Neuronal stem cell (in vitro differentiated cells): Measurements from ENCODE around the gene PRR35.

Experiments
- DNase-seq: peaks from one replicate; pipeline ENCODE4 v3.0.0-alpha.2; 2013; ENCODE audit warnings: low spot score
- H2AFZ ChIP-seq: one replicate; pipeline ENCODE4 v1.6.1; 2013; ENCODE audit warnings: mild to moderate bottlenecking, low read length, inconsistent platforms
- H2AK5ac ChIP-seq: 2 replicates; pipeline ENCODE4 v1.6.1; 2013; ENCODE audit warnings: low read depth, mild to moderate bottlenecking, inconsistent platforms, low read length, moderate library complexity, mixed read lengths
- H2BK120ac ChIP-seq: 2 replicates; pipeline ENCODE4 v1.6.1; 2013; ENCODE audit warnings: low read depth, mild to moderate bottlenecking, inconsistent platforms, low read length, moderate library complexity, mixed read lengths
- H2BK12ac ChIP-seq: one replicate; pipeline ENCODE4 v1.6.1; 2013; ENCODE audit warnings: low read length, inconsistent platforms
- H2BK15ac ChIP-seq: 2 replicates; pipeline ENCODE4 v1.6.1; 2013; ENCODE audit warnings: mild to moderate bottlenecking, low read length, inconsistent platforms, mixed read lengths
- H2BK5ac ChIP-seq: one replicate; pipeline ENCODE4 v1.6.1; 2013; ENCODE audit warnings: inconsistent platforms, mild to moderate bottlenecking, low read length, moderate library complexity
- H3K14ac ChIP-seq: one replicate; pipeline ENCODE4 v1.6.1; 2013; ENCODE audit warnings: low read length, inconsistent platforms
- H3K18ac ChIP-seq: 2 replicates; pipeline ENCODE4 v1.6.1; 2013; ENCODE audit warnings: low read length, inconsistent platforms
- H3K23ac ChIP-seq: 2 replicates; pipeline ENCODE4 v1.6.1; 2013; ENCODE audit warnings: low read depth, mild to moderate bottlenecking, mixed read lengths, low read length, inconsistent platforms; ENCODE audit not compliant: poor library complexity
- H3K27ac ChIP-seq: replicated peaks from 3 replicates; pipeline ENCODE4 v1.5.1; 2013; ENCODE audit warnings: low read length, inconsistent platforms
- H3K27me3 ChIP-seq, 3 experiments: 2 replicates each; pipeline ENCODE4 v1.6.1; 2013; ENCODE audit warnings: low read length in 3 of 3, mild to moderate bottlenecking in 2 of 3, inconsistent platforms in 1 of 3, low read depth in 1 of 3, mixed read lengths in 1 of 3, moderate library complexity in 1 of 3; ENCODE audit not compliant: control insufficient read depth in 3 of 3, insufficient read depth in 3 of 3
- H3K36me3 ChIP-seq, 2 donors: replicated peaks in 1 of 2; 2 replicates each; pipeline ENCODE4 v1.6.1; 2013; ENCODE audit warnings: low read length in 2 of 2; ENCODE audit not compliant: control insufficient read depth in 2 of 2, insufficient read depth in 2 of 2
- H3K4ac ChIP-seq: 2 replicates; pipeline ENCODE4 v1.6.1; 2013; ENCODE audit warnings: inconsistent platforms, mild to moderate bottlenecking, low read length, moderate library complexity
- H3K4me1 ChIP-seq, 2 donors: 1 replicate in 1 of 2; 2 replicates in 1 of 2; pipeline ENCODE4 v1.6.1; 2013; ENCODE audit warnings: low read length in 2 of 2, low read depth in 1 of 2; ENCODE audit not compliant: control insufficient read depth in 2 of 2, insufficient read depth in 1 of 2
- H3K4me2 ChIP-seq: one replicate; pipeline ENCODE4 v1.6.1; 2013; ENCODE audit warnings: mild to moderate bottlenecking, low read length, inconsistent platforms; ENCODE audit not compliant: insufficient read depth, poor library complexity, severe bottlenecking
- H3K4me3 ChIP-seq, 2 donors: 2 replicates each; pipeline ENCODE4 v1.5.1; 2013; ENCODE audit warnings: low read length in 2 of 2, mild to moderate bottlenecking in 2 of 2, inconsistent platforms in 1 of 2, moderate library complexity in 1 of 2
- H3K79me1 ChIP-seq: one replicate; pipeline ENCODE4 v1.6.1; 2013; ENCODE audit warnings: low read depth, mild to moderate bottlenecking, inconsistent platforms, low read length, moderate library complexity
- H3K9ac ChIP-seq: one replicate; pipeline ENCODE4 v1.6.1; 2013; ENCODE audit warnings: mild to moderate bottlenecking, low read depth, low read length, inconsistent platforms; ENCODE audit not compliant: poor library complexity
- H3K9me3 ChIP-seq, 2 donors: replicated peaks in 1 of 2; 2 replicates each; pipeline versions ENCODE3 to v1.6.1; 2013; ENCODE audit warnings: low read length in 2 of 2, mild to moderate bottlenecking in 2 of 2, inconsistent platforms in 1 of 2, low read depth in 1 of 2, mixed read lengths in 1 of 2, moderate library complexity in 1 of 2; ENCODE audit not compliant: control insufficient read depth in 2 of 2, insufficient read depth in 1 of 2
- H4K8ac ChIP-seq: one replicate; pipeline ENCODE4 v1.6.1; 2013; ENCODE audit warnings: low read depth, mild to moderate bottlenecking, inconsistent platforms, low read length, moderate library complexity
- H4K91ac ChIP-seq: one replicate; pipeline ENCODE4 v1.6.1; 2013; ENCODE audit warnings: low read length, low read depth, mild to moderate bottlenecking, inconsistent platforms; ENCODE audit not compliant: poor library complexity
- WGBS, 2 donors: extraction: QIAGEN DNeasy Blood & Tissue Kit; methylation state at CpG; one replicate each; pipeline ENCODE4 v1.1.7; 2013; ENCODE audit warnings: missing lambda C conversion rate in 2 of 2, mixed read lengths in 1 of 2; ENCODE audit not compliant: insufficient read length in 2 of 2, insufficient replicate concordance in 1 of 2; ENCODE audit errors: extremely low coverage in 2 of 2; 5-methylcytosine and 5-hydroxymethylcytosine counted together

PRR35 gene

GRCh38 chr16:598823-599739 lies 38.9 kb downstream of the PRR35 start:
- Histone ChIP-seq H3K4me2 (no peak overlapping the region), H3K27me3 (no peaks in the 10 kb centered on the region), H2BK120ac (no peak overlapping the region), H2BK15ac (no peak overlapping the region), H3K4me1 (no peaks in the 10 kb centered on the region), H2BK5ac (no peak overlapping the region), H3K18ac (no peak overlapping the region), H3K4me3 (no peak overlapping the region), H3K9me3 (peaks cover 5 to 6% of the 10 kb centered on the region in 2 donors), H3K14ac (no peak overlapping the region), H3K36me3 (peaks cover 4 to 47% of the 10 kb centered on the region in 2 donors), H4K91ac (no peak overlapping the region), H3K23ac (peak overlapping the region; percentile 62), H2AFZ (no peak overlapping the region), H3K79me1 (peaks cover 9% of the 10 kb centered on the region), H3K4ac (no peak overlapping the region), H3K27ac (no peak overlapping the region), H2BK12ac (no peak overlapping the region), H4K8ac (peak overlapping the region; percentile 32), H2AK5ac (no peak overlapping the region), H3K9ac (no peak overlapping the region)
- WGBS, 2 donors, result no CpG with 5 or more reads among the region's 43 CpGs
- DNase-seq, result no peak

GRCh38 chr16:600781-601180 lies 40.6 kb downstream of the PRR35 start:
- H3K9me3 ChIP-seq, result peaks cover 15 to 22% of the 10 kb centered on the region in 2 donors
- no peak overlapping the region for H3K9ac ChIP-seq
- H3K4me2 ChIP-seq, result no peak overlapping the region
- no peak overlapping the region for H4K8ac ChIP-seq
- no CpG with 5 or more reads among the region's 7 CpGs for WGBS, 2 donors
- H3K18ac ChIP-seq, result no peak overlapping the region
- no peak overlapping the region for H3K27ac ChIP-seq
- no peaks in the 10 kb centered on the region for H3K4me1 ChIP-seq
- no peak overlapping the region for H3K4ac ChIP-seq
- no peak overlapping the region for H2BK15ac ChIP-seq
- no peaks in the 10 kb centered on the region for H3K27me3 ChIP-seq
- no peak overlapping the region for H3K14ac ChIP-seq
- DNase-seq, result no peak
- H2BK120ac ChIP-seq, result no peak overlapping the region
- H2BK12ac ChIP-seq, result no peak overlapping the region
- H2BK5ac ChIP-seq, result no peak overlapping the region
- H3K23ac ChIP-seq, result no peak overlapping the region
- H4K91ac ChIP-seq, result no peak overlapping the region
- peaks cover 12% of the 10 kb centered on the region for H3K79me1 ChIP-seq
- H3K36me3 ChIP-seq, result peaks cover 6 to 39% of the 10 kb centered on the region in 2 donors
- no peak overlapping the region for H2AFZ ChIP-seq
- H3K4me3 ChIP-seq, result no peak overlapping the region
- H2AK5ac ChIP-seq, result no peak overlapping the region

- Histone ChIP-seq H3K18ac (no peak overlapping the region), H3K23ac (no peak overlapping the region), H2AFZ (no peak overlapping the region), H3K9me3 (peaks cover 15 to 27% of the 10 kb centered on the region in 2 donors), H3K36me3 (peaks cover 6 to 15% of the 10 kb centered on the region in 2 donors), H3K9ac (no peak overlapping the region), H4K8ac (no peak overlapping the region), H3K79me1 (peaks cover 12% of the 10 kb centered on the region), H3K4ac (no peak overlapping the region), H3K4me3 (no peak overlapping the region), H2BK12ac (no peak overlapping the region), H2BK120ac (no peak overlapping the region), H3K27ac (no peak overlapping the region), H2BK5ac (no peak overlapping the region), H3K27me3 (no peaks in the 10 kb centered on the region), H3K4me2 (no peak overlapping the region), H3K14ac (no peak overlapping the region), H4K91ac (no peak overlapping the region), H2BK15ac (no peak overlapping the region), H3K4me1 (no peaks in the 10 kb centered on the region), H2AK5ac (no peak overlapping the region)
- no CpG with 5 or more reads among the region's 5 CpGs for WGBS, 2 donors
- no peak for DNase-seq
Observed at GRCh38 chr16:603933-604332, 43.7 kb downstream of the PRR35 start.

- Histone ChIP-seq H3K9me3 (peaks cover 11 to 24% of the 10 kb centered on the region in 2 donors), H3K79me1 (peaks cover 10% of the 10 kb centered on the region)
- WGBS, 2 donors, result no CpG with 5 or more reads among the region's 22 CpGs
Observed at GRCh38 chr16:606656-607307, 46.6 kb downstream of the PRR35 start.

More at GRCh38 chr16:606656-607307, 46.6 kb downstream of the PRR35 start:
- no peak overlapping the region for H4K91ac ChIP-seq
- no peaks in the 10 kb centered on the region for H3K4me1 ChIP-seq
- H3K18ac ChIP-seq, result no peak overlapping the region
- peak overlapping the region; percentile 77 for H3K23ac ChIP-seq
- H3K4me3 ChIP-seq, result peak overlapping the region in 1 of 2 donors; percentile 11
- H3K36me3 ChIP-seq, result peaks cover 0 to 2% of the 10 kb centered on the region in 2 donors
- H2BK120ac ChIP-seq, result no peak overlapping the region
- H3K9ac ChIP-seq, result no peak overlapping the region
- no peak overlapping the region for H2AK5ac ChIP-seq
- DNase-seq, result no peak
- H2AFZ ChIP-seq, result no peak overlapping the region
- no peak overlapping the region for H2BK12ac ChIP-seq
- no peak overlapping the region for H3K14ac ChIP-seq
- H3K4ac ChIP-seq, result no peak overlapping the region
- no peak overlapping the region for H4K8ac ChIP-seq
- H3K4me2 ChIP-seq, result no peak overlapping the region
- no peak overlapping the region for H2BK15ac ChIP-seq
- H3K27me3 ChIP-seq, result no peaks in the 10 kb centered on the region
- no peak overlapping the region for H2BK5ac ChIP-seq
- H3K27ac ChIP-seq, result no peak overlapping the region
